ENCODE measurements around the gene CCDC54.

- TF ChIP-seq CTCF (IDR thresholded peaks at IDR 0.05) (no peak), POLR2A (IDR thresholded peaks at IDR 0.05) (no peak)
These were observed at the start of gene CCDC54 for GRCh38 chr3:107377151-107377550.
